Suprapubic skin (tissue), 4 donors: ENCODE measurements around the gene CELF5. TPM values are rescaled to one million over a fixed set of nuclear protein-coding genes. Genes with fewer than 3 reads are reported as not detected.
A peak's percentile ranks its signal among the peaks of the same experiment; 100 is the strongest.
"Not testable (repeated sequence)": the region's sequence is repeated elsewhere in the genome, so short reads cannot be mapped to it uniquely, and the experiment has no call there.

Experiments used
- DNase-seq, 2 donors: peaks; one replicate each; pipeline ENCODE4 v3.0.0-alpha.2; 2019; ENCODE audit warnings: low spot score in 2 of 2
- H3K27ac ChIP-seq: fragments of 200-600 bp; sonication (generic); one replicate; pipeline ENCODE4 v1.5.1; 2019
- H3K27me3 ChIP-seq: fragments of 200-600 bp; sonication (generic); one replicate; pipeline ENCODE4 v1.5.1; 2019
- H3K36me3 ChIP-seq: fragments of 200-600 bp; sonication (generic); one replicate; pipeline ENCODE4 v1.5.1; 2019
- H3K4me1 ChIP-seq: fragments of 200-600 bp; sonication (generic); one replicate; pipeline ENCODE4 v1.5.1; 2019
- H3K4me3 ChIP-seq: fragments of 200-600 bp; sonication (generic); one replicate; pipeline ENCODE4 v1.5.1; 2019; ENCODE audit warnings: mild to moderate bottlenecking
- H3K9me3 ChIP-seq: fragments of 200-600 bp; sonication (generic); one replicate; pipeline ENCODE4 v1.5.1; 2019
- EP300 ChIP-seq: sonication (generic); formaldehyde crosslinking; IDR thresholded peaks from one replicate; pipeline ENCODE4 v1.6.1; 2017; ENCODE audit warnings: antibody characterized with exemption
- POLR2A ChIP-seq, 2 donors: fragments of 450-650 bp; IDR thresholded peaks; one replicate each; pipeline ENCODE4 v1.6.1; 2017; ENCODE audit warnings: antibody characterized with exemption in 2 of 2, mild to moderate bottlenecking in 2 of 2, moderate library complexity in 2 of 2
- POLR2AphosphoS5 ChIP-seq, 3 donors: sonication (generic); formaldehyde crosslinking; IDR thresholded peaks; one replicate each; pipeline ENCODE4 v1.6.1; 2017; ENCODE audit warnings: antibody characterized with exemption in 3 of 3
- WGBS: methylation state at CpG from one replicate; pipeline ENCODE4 v1.1.5; 2018; 5-methylcytosine and 5-hydroxymethylcytosine counted together
- total RNA-seq, 4 donors: library from RNA; depleted of rRNA; stranded (reverse); fragments of >200 nt; gene quantifications; one replicate each; pipeline ENCODE4 v1.1.0, GENCODE V29; 2016
- TF ChIP-seq, protein P1 (sequence below), 2 donors: fragments of 200-600 bp in 1 of 2; fragments of 450-650 bp in 1 of 2; sonication (generic) in 1 of 2; IDR thresholded peaks; one replicate each; pipeline ENCODE4 v1.5.1; 2016 to 2019; ENCODE audit warnings: antibody characterized with exemption in 2 of 2, mild to moderate bottlenecking in 1 of 2, moderate library complexity in 1 of 2

The CELF5 gene
- total RNA-seq, 4 donors from 2014 or later, result 0.17 to 0.87 (median 0.64) TPM; not detected in 1

- TF ChIP-seq, protein P1, sequence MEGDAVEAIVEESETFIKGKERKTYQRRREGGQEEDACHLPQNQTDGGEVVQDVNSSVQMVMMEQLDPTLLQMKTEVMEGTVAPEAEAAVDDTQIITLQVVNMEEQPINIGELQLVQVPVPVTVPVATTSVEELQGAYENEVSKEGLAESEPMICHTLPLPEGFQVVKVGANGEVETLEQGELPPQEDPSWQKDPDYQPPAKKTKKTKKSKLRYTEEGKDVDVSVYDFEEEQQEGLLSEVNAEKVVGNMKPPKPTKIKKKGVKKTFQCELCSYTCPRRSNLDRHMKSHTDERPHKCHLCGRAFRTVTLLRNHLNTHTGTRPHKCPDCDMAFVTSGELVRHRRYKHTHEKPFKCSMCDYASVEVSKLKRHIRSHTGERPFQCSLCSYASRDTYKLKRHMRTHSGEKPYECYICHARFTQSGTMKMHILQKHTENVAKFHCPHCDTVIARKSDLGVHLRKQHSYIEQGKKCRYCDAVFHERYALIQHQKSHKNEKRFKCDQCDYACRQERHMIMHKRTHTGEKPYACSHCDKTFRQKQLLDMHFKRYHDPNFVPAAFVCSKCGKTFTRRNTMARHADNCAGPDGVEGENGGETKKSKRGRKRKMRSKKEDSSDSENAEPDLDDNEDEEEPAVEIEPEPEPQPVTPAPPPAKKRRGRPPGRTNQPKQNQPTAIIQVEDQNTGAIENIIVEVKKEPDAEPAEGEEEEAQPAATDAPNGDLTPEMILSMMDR (IDR thresholded peaks at IDR 0.05), result no peak
- TF ChIP-seq EP300 (no peak), POLR2A (IDR thresholded peaks at IDR 0.05) (no peak), POLR2AphosphoS5 (IDR thresholded peaks at IDR 0.05) (no peak)
- Histone ChIP-seq H3K4me1 (peaks cover 12% of the 10 kb centered on the region), H3K9me3 (no peaks in the 10 kb centered on the region), H3K4me3 (no peak overlapping the region), H3K27me3 (no peaks in the 10 kb centered on the region), H3K27ac (no peak overlapping the region), H3K36me3 (no peaks in the 10 kb centered on the region)
- 77% methylated on average over 9 of the region's 9 CpGs for WGBS
- no peak for DNase-seq
These were observed 105.6 kb downstream of the CELF5 start for GRCh38 chr19:3330047-3330446.

GRCh38 chr19:3332232-3332631, 107.8 kb downstream of the CELF5 start:
- H3K4me1 ChIP-seq, result peaks cover 34% of the 10 kb centered on the region
- not testable (repeated sequence) for H3K27ac ChIP-seq, H3K27me3 ChIP-seq, H3K36me3 ChIP-seq, H3K9me3 ChIP-seq, H3K4me3 ChIP-seq, DNase-seq
- WGBS, result 83% methylated on average over 1 of the region's 1 CpG

DNA sequence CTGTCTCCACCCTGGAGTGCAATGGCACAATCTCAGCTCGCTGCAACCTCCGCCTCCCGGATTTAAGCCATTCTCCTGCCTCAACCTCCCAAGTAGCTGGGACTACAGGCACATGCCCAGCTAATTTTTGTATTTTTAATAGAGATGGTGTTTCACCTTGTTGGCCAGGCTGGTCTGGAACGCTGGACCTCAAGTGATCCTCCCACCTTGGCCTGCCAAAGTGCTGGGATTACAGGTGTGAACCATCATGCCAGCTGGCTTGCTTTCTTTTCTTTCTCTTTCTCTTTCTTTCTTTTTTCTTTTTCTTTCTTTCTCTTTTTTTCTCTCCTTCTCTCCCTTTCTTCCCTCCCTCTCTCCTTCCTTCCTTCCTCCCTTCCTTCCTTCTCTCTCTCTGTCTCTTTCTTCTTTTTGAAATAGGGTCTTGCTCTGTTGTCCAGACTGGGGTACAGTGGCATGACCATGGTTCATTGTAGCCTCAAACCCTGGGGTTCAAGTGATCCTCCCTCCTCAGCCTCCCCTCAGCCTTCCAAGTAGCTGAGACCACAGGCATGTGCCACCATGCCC, 108.6 kb downstream of the CELF5 start:
- Histone ChIP-seq H3K36me3 (no peaks in the 10 kb centered on the region), H3K4me3 (no peak overlapping the region), H3K27ac (peak overlapping the region; percentile 68), H3K4me1 (peaks cover 43% of the 10 kb centered on the region), H3K27me3 (no peaks in the 10 kb centered on the region), H3K9me3 (no peaks in the 10 kb centered on the region)
- 57% methylated on average over 4 of the region's 4 CpGs for WGBS
- DNase-seq, result no peak
- TF ChIP-seq, protein P1 (IDR thresholded peaks at IDR 0.05), result no peak
- TF ChIP-seq POLR2A (IDR thresholded peaks at IDR 0.05) (no peak), POLR2AphosphoS5 (IDR thresholded peaks at IDR 0.05) (no peak), EP300 (no peak)

DNA sequence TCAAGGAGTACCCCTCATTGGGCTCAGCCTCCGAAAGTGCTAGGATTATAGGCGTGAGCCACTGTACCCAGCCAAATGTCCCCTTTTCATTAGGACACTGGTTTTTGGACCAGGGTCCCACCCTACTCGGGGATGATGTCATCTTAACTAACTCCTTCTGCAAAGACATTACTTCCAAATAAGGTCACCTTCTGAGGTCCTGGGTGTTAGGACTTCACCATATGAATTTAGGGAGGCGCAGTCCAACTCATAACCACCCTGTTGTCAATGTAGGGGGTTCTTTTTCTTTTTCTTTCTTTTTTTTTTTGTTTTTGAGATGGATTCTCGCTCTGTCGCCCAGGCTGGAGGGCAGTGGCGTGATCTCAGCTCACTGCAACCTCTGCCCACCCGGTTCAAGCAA, 109.2 kb downstream of the CELF5 start:
- Histone ChIP-seq H3K27me3 (no peaks in the 10 kb centered on the region), H3K4me1 (peaks cover 49% of the 10 kb centered on the region), H3K27ac (peak overlapping the region; percentile 68), H3K4me3 (no peak overlapping the region), H3K9me3 (no peaks in the 10 kb centered on the region), H3K36me3 (no peaks in the 10 kb centered on the region)
- no peak for DNase-seq
- 81% methylated on average over 8 of the region's 8 CpGs for WGBS
- TF ChIP-seq POLR2AphosphoS5 (IDR thresholded peaks at IDR 0.05) (no peak), POLR2A (IDR thresholded peaks at IDR 0.05) (no peak), EP300 (no peak)
- TF ChIP-seq, protein P1 (IDR thresholded peaks at IDR 0.05), result no peak

DNA sequence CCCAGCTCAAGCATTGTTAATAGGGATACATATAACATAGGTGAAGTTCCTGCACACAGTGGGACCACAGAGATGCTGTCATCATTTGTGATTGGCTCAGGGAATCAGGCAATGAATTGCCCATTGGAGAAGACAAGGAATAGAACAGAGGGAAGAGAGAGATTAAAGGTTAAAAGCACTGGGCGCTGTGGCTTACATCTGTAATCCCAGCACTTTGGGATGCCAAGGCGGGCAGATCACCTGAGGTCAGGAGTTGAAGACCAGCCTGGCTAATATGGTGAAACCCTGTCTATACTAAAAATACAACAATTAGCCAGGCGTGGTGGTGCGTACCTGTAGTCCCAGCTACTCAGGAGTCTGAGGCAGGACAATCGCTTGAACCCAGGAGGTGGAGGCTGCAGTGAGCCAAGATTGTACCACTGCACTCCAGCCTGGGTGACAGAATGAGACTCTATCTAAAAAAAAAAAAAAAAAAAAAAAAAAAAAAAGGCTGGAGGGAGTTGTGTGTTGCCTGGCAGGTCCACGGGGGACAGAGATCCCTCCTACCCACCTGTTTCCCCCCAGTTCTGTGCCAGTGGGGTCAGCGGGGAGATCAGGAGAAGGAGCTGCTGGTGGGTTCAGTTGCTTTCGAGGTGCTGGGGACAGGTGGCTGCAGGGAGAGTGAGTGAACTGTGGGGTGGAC, 110.4 kb downstream of the CELF5 start:
- peak overlapping the region; percentile 90 for H3K27ac ChIP-seq
- WGBS, result 84% methylated on average over 8 of the region's 8 CpGs
- peaks cover 57% of the 10 kb centered on the region for H3K4me1 ChIP-seq
- H3K27me3 ChIP-seq, H3K4me3 ChIP-seq, DNase-seq, H3K36me3 ChIP-seq, H3K9me3 ChIP-seq: not testable (repeated sequence)

DNA sequence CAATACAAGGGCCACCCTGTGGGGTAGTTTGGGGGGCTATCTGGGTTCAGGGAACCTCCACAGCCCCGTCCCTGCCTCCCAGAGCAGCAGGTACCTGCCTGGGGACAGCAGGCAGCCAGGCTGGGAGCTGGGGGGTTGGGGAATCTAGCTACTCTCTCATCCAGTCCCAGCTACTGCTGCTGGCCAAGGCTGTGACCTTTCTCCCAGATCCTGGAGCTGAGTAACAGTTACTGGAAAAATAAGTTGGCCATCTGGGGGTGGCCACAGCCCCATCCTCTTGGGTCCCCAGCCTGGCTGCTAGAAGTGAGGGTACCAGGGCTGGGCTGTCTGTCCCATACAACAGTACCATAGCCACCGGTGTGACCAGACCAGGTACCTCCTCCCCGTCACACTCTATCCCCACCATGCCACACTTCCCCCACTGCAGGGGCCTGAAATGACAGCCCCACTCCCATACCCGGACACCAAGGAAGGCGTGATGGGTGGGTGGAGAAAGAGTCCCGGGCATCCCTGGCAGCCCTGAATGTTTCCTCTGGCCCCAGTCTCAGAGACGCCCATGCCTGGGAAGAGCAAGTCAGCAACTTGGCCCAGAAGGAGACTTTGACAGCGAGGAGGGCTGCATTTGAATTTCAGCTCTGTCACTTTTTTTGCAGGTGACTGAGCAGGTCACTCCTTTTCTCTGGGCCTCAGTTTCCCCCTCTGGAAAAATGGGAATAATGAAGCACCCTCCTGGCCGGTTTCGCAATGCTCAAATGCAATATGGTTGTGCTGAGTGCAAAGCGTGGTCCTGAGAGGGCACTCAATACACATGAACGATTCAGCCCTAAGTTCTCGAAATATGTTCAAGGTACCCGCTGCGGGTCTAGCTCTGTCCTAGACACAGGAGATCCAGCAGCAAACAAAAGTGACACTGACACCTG, 111.2 kb downstream of the CELF5 start:
- WGBS, result 71% methylated on average over 12 of the region's 15 CpGs
- no peaks in the 10 kb centered on the region for H3K27me3 ChIP-seq
- TF ChIP-seq, protein P1 (IDR thresholded peaks at IDR 0.05), result no peak
- TF ChIP-seq POLR2AphosphoS5 (IDR thresholded peaks at IDR 0.05) (no peak), POLR2A (IDR thresholded peaks at IDR 0.05) (no peak), EP300 (no peak)
- H3K9me3 ChIP-seq, result no peaks in the 10 kb centered on the region
- peaks cover 57% of the 10 kb centered on the region for H3K4me1 ChIP-seq
- H3K4me3 ChIP-seq, result no peak overlapping the region
- no peaks in the 10 kb centered on the region for H3K36me3 ChIP-seq
- H3K27ac ChIP-seq, result peak overlapping the region; percentile 90
- DNase-seq, result peak in 1 of 2 donors; percentile 80
